Activated CD4-positive, alpha-beta T cell treated with anti-CD3 and anti-CD28 coated beads for 36 hours (primary cell): ENCODE results near the gene PLEKHA1. TPM values are rescaled to one million over a fixed set of nuclear protein-coding genes. Genes with fewer than 3 reads are reported as not detected.

ENCODE experiments used
- ATAC-seq: fragments of 200-7000 bp; cut with Tn5 transposase; one replicate; pipeline ENCODE4 v1.10.0; 2021; ENCODE audit warnings: mild to moderate bottlenecking, moderate library complexity
- CTCF ChIA-PET: fragments of 350-600 bp; sonication (Branson Sonifier 250); formaldehyde crosslinking; loops from one replicate; lab custom pipeline; 2021; ENCODE audit warnings: antibody characterized with exemption; lab: Charles Lee
- POLR2A ChIA-PET: fragments of 350-600 bp; sonication (Branson Sonifier 250); formaldehyde crosslinking; loops from one replicate; lab custom pipeline; 2021; ENCODE audit warnings: antibody characterized with exemption, inconsistent platforms; lab: Charles Lee
- DNase-seq: peaks from one replicate; pipeline ENCODE4 v3.0.0-alpha.2; 2020
- H3K27ac Mint-ChIP-seq: one replicate; pipeline ENCODE4 v1.8.0; 2021; ENCODE audit warnings: mixed read lengths
- H3K27me3 Mint-ChIP-seq: one replicate; pipeline ENCODE4 v1.8.0; 2021; ENCODE audit warnings: mixed read lengths
- H3K36me3 Mint-ChIP-seq: one replicate; pipeline ENCODE4 v1.8.0; 2021; ENCODE audit warnings: low read depth, mixed read lengths
- H3K4me1 Mint-ChIP-seq: one replicate; pipeline ENCODE4 v1.8.0; 2021; ENCODE audit warnings: mixed read lengths
- H3K4me3 Mint-ChIP-seq: one replicate; pipeline ENCODE4 v1.8.0; 2021; ENCODE audit warnings: mild to moderate bottlenecking, moderate library complexity, mixed read lengths
- H3K9me3 Mint-ChIP-seq: one replicate; pipeline ENCODE4 v1.8.0; 2021; ENCODE audit warnings: low read depth, mixed read lengths
- intact Hi-C, 2 experiments: fragments of 100-400 bp; cut with DNase I in 1 of 2; cut with micrococcal nuclease in 1 of 2; formaldehyde crosslinking; loops; one replicate each; pipeline versions ENCODE4 v1.14.2 to v1.15.1; 2022 to 2024; cut with DNase I, micrococcal nuclease
- total RNA-seq, 2 experiments: library from RNA; stranded (reverse); gene quantifications; one replicate each; pipeline ENCODE4 v1.2.3, GENCODE V29; 2021

PLEKHA1 gene
- total RNA-seq, 2 experiments from 2014 or later = 7.7 to 11.7 TPM

- intact Hi-C loops = no loop called here
- H3K27me3 Mint-ChIP-seq = peaks cover 6% of the 10 kb centered on the region
- ATAC-seq (peak; percentile 69), DNase-seq (peak; percentile 26)
- ChIA-PET POLR2A (no interaction called here), CTCF (interaction anchor here (0.8 to 1.3 kb wide), 2 partner anchors 32 to 203 kb away, joined by 3 read pairs; no protein-coding TSS in a partner anchor)
- no peak overlapping the region for H3K27ac Mint-ChIP-seq
- no peaks in the 10 kb centered on the region for H3K36me3 Mint-ChIP-seq
- H3K4me1 Mint-ChIP-seq = no peaks in the 10 kb centered on the region
- H3K9me3 Mint-ChIP-seq = peaks cover 13% of the 10 kb centered on the region
- no peak overlapping the region for H3K4me3 Mint-ChIP-seq
Observed at GRCh38 chr10:122362621-122363020, 11.9 kb upstream of the PLEKHA1 start.

- Mint-ChIP-seq H3K9me3 (peaks cover 9% of the 10 kb centered on the region), H3K27me3 (peaks cover 6% of the 10 kb centered on the region), H3K36me3 (no peaks in the 10 kb centered on the region), H3K27ac (no peak overlapping the region), H3K4me3 (no peak overlapping the region), H3K4me1 (no peaks in the 10 kb centered on the region)
- ATAC-seq = no peak
- CTCF ChIA-PET = no interaction called here
- POLR2A ChIA-PET = no interaction called here
- intact Hi-C loops = no loop called here
- DNase-seq = no peak
Observed at GRCh38 chr10:122363311-122363710, 11.2 kb upstream of the PLEKHA1 start.

- CTCF ChIA-PET = interaction anchor here (1.4 kb wide), 1 partner anchor 71 kb away, joined by 4 read pairs; no protein-coding TSS in a partner anchor
Observed at GRCh38 chr10:122363722-122364463, 10.6 kb upstream of the PLEKHA1 start.

GRCh38 chr10:122368502-122369254 is 5.8 kb upstream of the PLEKHA1 start:
- Mint-ChIP-seq H3K4me3 (no peak overlapping the region), H3K27ac (no peak overlapping the region), H3K27me3 (peaks cover 10% of the 10 kb centered on the region), H3K9me3 (peaks cover 4% of the 10 kb centered on the region), H3K4me1 (peaks cover 5% of the 10 kb centered on the region), H3K36me3 (no peaks in the 10 kb centered on the region)
- ATAC-seq = no peak
- no peak for DNase-seq
- intact Hi-C loops = no loop called here
- ChIA-PET POLR2A (no interaction called here), CTCF (interaction anchor here (0.6 to 1.3 kb wide), 2 partner anchors 16 to 126 kb away, joined by 3 to 4 read pairs; no protein-coding TSS in a partner anchor)

More at GRCh38 chr10:122363722-122364463, 10.6 kb upstream of the PLEKHA1 start:
- H3K27ac Mint-ChIP-seq = no peak overlapping the region
- peaks cover 5% of the 10 kb centered on the region for H3K9me3 Mint-ChIP-seq
- H3K36me3 Mint-ChIP-seq = no peaks in the 10 kb centered on the region
- H3K4me1 Mint-ChIP-seq = no peaks in the 10 kb centered on the region
- H3K27me3 Mint-ChIP-seq = peaks cover 6% of the 10 kb centered on the region
- DNase-seq = no peak
- POLR2A ChIA-PET = no interaction called here
- H3K4me3 Mint-ChIP-seq = no peak overlapping the region
- ATAC-seq = no peak
- intact Hi-C loops = no loop called here

GRCh38 chr10:122373108-122373507 is 1.4 kb upstream of the PLEKHA1 start:
- Mint-ChIP-seq H3K4me3 (peak overlapping the region; percentile 72), H3K27ac (no peak overlapping the region), H3K4me1 (peaks cover 27% of the 10 kb centered on the region), H3K27me3 (peaks cover 5% of the 10 kb centered on the region), H3K36me3 (no peaks in the 10 kb centered on the region), H3K9me3 (no peaks in the 10 kb centered on the region)
- CTCF ChIA-PET = interaction anchor here (0.7 to 1.5 kb wide), 3 partner anchors 21 to 62 kb away, joined by 3 to 6 read pairs (median 4); no protein-coding TSS in a partner anchor
- POLR2A ChIA-PET = no interaction called here
- ATAC-seq = no peak
- no peak for DNase-seq
- intact Hi-C loops = loop anchor here (5.0 to 10.0 kb wide), 3 partner anchors 398 to 912 kb away; partner anchors contain the start of genes ACADSB (in 1 of the 2), IKZF5 (in 1 of the 2) and NSMCE4A (in 1 of the 2)

GRCh38 chr10:122373721-122374120 is 787 bp upstream of the PLEKHA1 start:
- intact Hi-C loops = loop anchor here (1.0 to 10.0 kb wide), 11 partner anchors 33 to 911 kb away; partner anchors contain the start of genes IKZF5 (in 2 of the 2), ACADSB (in 1 of the 2), BUB3 (in 1 of the 2) and C10orf88 (in 1 of the 2)
- no peaks in the 10 kb centered on the region for H3K9me3 Mint-ChIP-seq
- peaks cover 5% of the 10 kb centered on the region for H3K27me3 Mint-ChIP-seq
- ChIA-PET CTCF (interaction anchor here (0.6 to 1.7 kb wide), 6 partner anchors 22 to 61 kb away, joined by 3 to 7 read pairs (median 4); no protein-coding TSS in a partner anchor), POLR2A (interaction anchor here (0.7 to 1.4 kb wide), 3 partner anchors 16 to 34 kb away, joined by 3 to 8 read pairs (median 3); no protein-coding TSS in a partner anchor)
- peaks cover 32% of the 10 kb centered on the region for H3K4me1 Mint-ChIP-seq
- H3K36me3 Mint-ChIP-seq = no peaks in the 10 kb centered on the region
- H3K4me3 Mint-ChIP-seq = peak overlapping the region; percentile 72
- H3K27ac Mint-ChIP-seq = peak overlapping the region; percentile 84
- DNase-seq (no peak), ATAC-seq (no peak)

- H3K9me3 Mint-ChIP-seq = no peaks in the 10 kb centered on the region
- peak overlapping the region; percentile 87 for H3K4me3 Mint-ChIP-seq
- DNase-seq (peak; percentile 79), ATAC-seq (peak; percentile 34)
- CTCF ChIA-PET = interaction anchor here (0.7 to 1.8 kb wide), 6 partner anchors 12 to 77 kb away, joined by 3 to 9 read pairs (median 4); no protein-coding TSS in a partner anchor
- H3K27ac Mint-ChIP-seq = peak overlapping the region; percentile 94
- peaks cover 44% of the 10 kb centered on the region for H3K4me1 Mint-ChIP-seq
- POLR2A ChIA-PET = interaction anchor here (1.4 kb wide), 1 partner anchor 15 kb away, joined by 8 read pairs; no protein-coding TSS in a partner anchor
- peaks cover 5% of the 10 kb centered on the region for H3K36me3 Mint-ChIP-seq
- H3K27me3 Mint-ChIP-seq = peaks cover 2% of the 10 kb centered on the region
- intact Hi-C loops = loop anchor here (1.0 to 10.0 kb wide), 13 partner anchors 13 to 910 kb away; partner anchors contain the start of genes IKZF5 (in 2 of the 2), ACADSB (in 1 of the 2), BUB3 (in 1 of the 2) and C10orf88 (in 1 of the 2)
Observed at GRCh38 chr10:122374859-122375678, 561 bp downstream of the PLEKHA1 start.

GRCh38 chr10:122375679-122376160 is 1.2 kb downstream of the PLEKHA1 start:
- CTCF ChIA-PET = interaction anchor here (0.7 to 1.8 kb wide), 4 partner anchors 11 to 77 kb away, joined by 3 to 9 read pairs (median 4); no protein-coding TSS in a partner anchor
- DNase-seq = no peak
- Mint-ChIP-seq H3K27ac (peak overlapping the region; percentile 94), H3K27me3 (peaks cover 2% of the 10 kb centered on the region), H3K4me3 (peak overlapping the region; percentile 87), H3K36me3 (peaks cover 10% of the 10 kb centered on the region), H3K9me3 (peaks cover 3% of the 10 kb centered on the region), H3K4me1 (peaks cover 47% of the 10 kb centered on the region)
- POLR2A ChIA-PET = no interaction called here
- no peak for ATAC-seq
- intact Hi-C loops = loop anchor here (1.0 to 10.0 kb wide), 7 partner anchors 13 to 909 kb away; partner anchors contain the start of gene NSMCE4A (in 1 of the 2)

GRCh38 chr10:122376364-122376961 is 2.0 kb downstream of the PLEKHA1 start:
- peaks cover 52% of the 10 kb centered on the region for H3K4me1 Mint-ChIP-seq
- H3K36me3 Mint-ChIP-seq = peaks cover 13% of the 10 kb centered on the region
- no peak overlapping the region for H3K4me3 Mint-ChIP-seq
- ATAC-seq (no peak), DNase-seq (no peak)
- intact Hi-C loops = loop anchor here (5.0 to 10.0 kb wide), 3 partner anchors 41 to 908 kb away; partner anchors contain the start of gene NSMCE4A (in 1 of the 2)
- ChIA-PET CTCF (no interaction called here), POLR2A (no interaction called here)
- no peaks in the 10 kb centered on the region for H3K27me3 Mint-ChIP-seq
- H3K9me3 Mint-ChIP-seq = peaks cover 3% of the 10 kb centered on the region
- H3K27ac Mint-ChIP-seq = no peak overlapping the region

- Mint-ChIP-seq H3K9me3 (peaks cover 3% of the 10 kb centered on the region), H3K4me3 (no peak overlapping the region), H3K27me3 (no peaks in the 10 kb centered on the region), H3K4me1 (peaks cover 57% of the 10 kb centered on the region), H3K36me3 (peaks cover 17% of the 10 kb centered on the region), H3K27ac (no peak overlapping the region)
- ATAC-seq (no peak), DNase-seq (no peak)
- ChIA-PET CTCF (interaction anchor here (1.4 kb wide), 1 partner anchor 8 kb away, joined by 12 read pairs; no protein-coding TSS in a partner anchor), POLR2A (no interaction called here)
- intact Hi-C loops = loop anchor here (5.0 to 10.0 kb wide), 3 partner anchors 38 to 906 kb away; partner anchors contain the start of gene NSMCE4A (in 1 of the 2)
Observed at GRCh38 chr10:122379041-122379440, 4.5 kb downstream of the PLEKHA1 start.
